ENCODE results near the gene OSBPL8. TPM values are rescaled to one million over a fixed set of nuclear protein-coding genes. Genes with fewer than 3 reads are reported as not detected.

The OSBPL8 gene
- total RNA-seq, 1 experiment from 2014 or later = 81.7 TPM

DNA sequence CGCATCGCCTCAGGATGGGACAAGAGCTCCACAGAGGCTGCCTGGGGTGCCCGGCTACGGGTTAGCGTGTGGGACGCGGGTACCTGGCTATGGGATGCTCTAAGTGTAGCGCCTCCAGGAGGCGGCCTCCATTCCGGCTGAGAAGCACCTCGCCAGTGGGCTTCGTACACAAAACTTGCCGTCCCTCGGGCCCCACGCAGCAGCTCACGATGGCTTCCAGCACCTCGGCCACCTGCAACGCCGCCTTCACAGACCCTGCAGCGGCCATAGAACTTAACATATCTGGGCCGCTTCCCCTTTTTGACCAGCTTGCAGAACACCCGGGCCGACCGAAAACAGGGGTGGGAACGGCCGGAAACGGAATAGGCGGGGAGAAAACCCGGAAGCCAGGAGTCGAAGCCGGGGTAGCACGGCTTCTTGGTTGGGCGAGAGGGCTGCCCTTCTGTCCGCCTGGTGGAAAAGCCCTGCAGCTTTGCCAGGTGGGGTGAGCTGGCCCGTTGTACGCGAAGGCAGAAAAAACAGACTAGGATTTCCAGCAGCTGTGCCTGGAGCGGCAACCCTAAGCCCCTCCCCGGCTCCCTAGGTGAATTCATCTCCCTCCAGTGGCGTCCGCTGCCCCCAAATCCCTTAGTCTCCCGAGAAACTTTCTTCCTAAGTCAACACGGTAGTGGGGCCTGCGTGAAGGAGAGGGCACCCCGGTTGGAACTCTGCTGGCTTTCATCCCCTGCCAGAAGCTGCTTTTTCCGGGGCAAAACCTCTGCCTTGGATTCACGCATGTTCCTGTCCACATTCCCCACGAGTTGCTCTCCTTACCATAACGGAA lies 211.3 kb downstream of the OSBPL8 start, which contains the start of gene BBS10 (continued):
- TF ChIP-seq, protein P1, sequence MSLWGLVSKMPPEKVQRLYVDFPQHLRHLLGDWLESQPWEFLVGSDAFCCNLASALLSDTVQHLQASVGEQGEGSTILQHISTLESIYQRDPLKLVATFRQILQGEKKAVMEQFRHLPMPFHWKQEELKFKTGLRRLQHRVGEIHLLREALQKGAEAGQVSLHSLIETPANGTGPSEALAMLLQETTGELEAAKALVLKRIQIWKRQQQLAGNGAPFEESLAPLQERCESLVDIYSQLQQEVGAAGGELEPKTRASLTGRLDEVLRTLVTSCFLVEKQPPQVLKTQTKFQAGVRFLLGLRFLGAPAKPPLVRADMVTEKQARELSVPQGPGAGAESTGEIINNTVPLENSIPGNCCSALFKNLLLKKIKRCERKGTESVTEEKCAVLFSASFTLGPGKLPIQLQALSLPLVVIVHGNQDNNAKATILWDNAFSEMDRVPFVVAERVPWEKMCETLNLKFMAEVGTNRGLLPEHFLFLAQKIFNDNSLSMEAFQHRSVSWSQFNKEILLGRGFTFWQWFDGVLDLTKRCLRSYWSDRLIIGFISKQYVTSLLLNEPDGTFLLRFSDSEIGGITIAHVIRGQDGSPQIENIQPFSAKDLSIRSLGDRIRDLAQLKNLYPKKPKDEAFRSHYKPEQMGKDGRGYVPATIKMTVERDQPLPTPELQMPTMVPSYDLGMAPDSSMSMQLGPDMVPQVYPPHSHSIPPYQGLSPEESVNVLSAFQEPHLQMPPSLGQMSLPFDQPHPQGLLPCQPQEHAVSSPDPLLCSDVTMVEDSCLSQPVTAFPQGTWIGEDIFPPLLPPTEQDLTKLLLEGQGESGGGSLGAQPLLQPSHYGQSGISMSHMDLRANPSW (CRISPR knock-in tag; conservative IDR thresholded peaks at IDR 0.05; ENCODE audit: low read depth) = no peak
- TF ChIP-seq MYBL2 (CRISPR knock-in tag; IDR thresholded peaks at IDR 0.05) (no peak), EMX1 (CRISPR knock-in tag; IDR thresholded peaks at IDR 0.05) (no peak), ZNF121 (CRISPR knock-in tag; IDR thresholded peaks at IDR 0.05) (no peak; the same call in 1 of the 2 replicates), ELF4 (CRISPR knock-in tag; IDR thresholded peaks at IDR 0.05; ENCODE audit: low read depth) (no peak), RORB (CRISPR knock-in tag; IDR thresholded peaks at IDR 0.05) (no peak), CREM (CRISPR knock-in tag; IDR thresholded peaks at IDR 0.05) (no peak)
- TF ChIP-seq, protein P2, sequence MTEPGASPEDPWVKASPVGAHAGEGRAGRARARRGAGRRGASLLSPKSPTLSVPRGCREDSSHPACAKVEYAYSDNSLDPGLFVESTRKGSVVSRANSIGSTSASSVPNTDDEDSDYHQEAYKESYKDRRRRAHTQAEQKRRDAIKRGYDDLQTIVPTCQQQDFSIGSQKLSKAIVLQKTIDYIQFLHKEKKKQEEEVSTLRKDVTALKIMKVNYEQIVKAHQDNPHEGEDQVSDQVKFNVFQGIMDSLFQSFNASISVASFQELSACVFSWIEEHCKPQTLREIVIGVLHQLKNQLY (CRISPR knock-in tag; IDR thresholded peaks at IDR 0.05) = no peak
- TF ChIP-seq, protein P3, sequence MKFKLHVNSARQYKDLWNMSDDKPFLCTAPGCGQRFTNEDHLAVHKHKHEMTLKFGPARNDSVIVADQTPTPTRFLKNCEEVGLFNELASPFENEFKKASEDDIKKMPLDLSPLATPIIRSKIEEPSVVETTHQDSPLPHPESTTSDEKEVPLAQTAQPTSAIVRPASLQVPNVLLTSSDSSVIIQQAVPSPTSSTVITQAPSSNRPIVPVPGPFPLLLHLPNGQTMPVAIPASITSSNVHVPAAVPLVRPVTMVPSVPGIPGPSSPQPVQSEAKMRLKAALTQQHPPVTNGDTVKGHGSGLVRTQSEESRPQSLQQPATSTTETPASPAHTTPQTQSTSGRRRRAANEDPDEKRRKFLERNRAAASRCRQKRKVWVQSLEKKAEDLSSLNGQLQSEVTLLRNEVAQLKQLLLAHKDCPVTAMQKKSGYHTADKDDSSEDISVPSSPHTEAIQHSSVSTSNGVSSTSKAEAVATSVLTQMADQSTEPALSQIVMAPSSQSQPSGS (CRISPR knock-in tag; IDR thresholded peaks at IDR 0.05; ENCODE audit: borderline replicate concordance, low read depth) = no peak

DNA sequence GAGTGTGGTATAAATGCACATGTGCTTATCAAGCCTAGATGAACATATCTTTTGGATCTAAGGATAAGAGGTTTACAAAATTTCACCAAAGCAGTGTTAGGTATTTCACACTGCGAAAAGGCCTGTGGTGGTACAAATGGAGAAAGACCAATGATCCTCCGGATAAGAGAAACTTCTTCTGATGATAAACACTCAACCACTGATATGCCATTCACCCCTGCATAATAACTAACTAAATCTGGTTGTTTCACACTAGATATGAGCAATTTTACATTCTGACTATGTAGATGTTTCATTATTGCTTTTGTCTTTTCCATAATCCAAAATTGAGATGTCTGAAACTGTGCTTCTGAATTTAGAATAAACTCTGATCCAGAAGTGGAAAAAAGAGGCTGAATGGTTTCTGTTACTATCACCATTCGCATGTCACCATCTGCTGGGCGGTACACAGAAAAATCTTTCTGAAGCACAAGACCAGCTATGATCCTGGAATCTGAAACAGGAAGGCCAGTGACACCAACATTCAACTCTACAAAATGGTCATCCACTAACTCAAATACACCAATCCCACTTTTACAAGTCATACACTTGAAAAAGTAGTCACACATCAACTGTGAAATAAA lies 212.7 kb downstream of the OSBPL8 start:
- POLR2A ChIA-PET = no interaction called here
- H3K9me3 Mint-ChIP-seq = no peaks in the 10 kb centered on the region
- no peak for ATAC-seq
- peak overlapping the region; percentile 89 for H3K4me3 Mint-ChIP-seq
- H3K27me3 Mint-ChIP-seq (ENCODE audit: low read depth) = no peaks in the 10 kb centered on the region
- no peak for DNase-seq (ENCODE audit: low spot score)
- TF ChIP-seq MYBL2 (CRISPR knock-in tag; IDR thresholded peaks at IDR 0.05) = no peak
- no peak for TF ChIP-seq ZNF219 (CRISPR knock-in tag; IDR thresholded peaks at IDR 0.05; ENCODE audit: borderline replicate concordance)
- TF ChIP-seq JUN (CRISPR knock-in tag; IDR thresholded peaks at IDR 0.05) = no peak
- no peak for TF ChIP-seq ATF1 (CRISPR knock-in tag; IDR thresholded peaks at IDR 0.05)
- TF ChIP-seq TCF7 (CRISPR knock-in tag; IDR thresholded peaks at IDR 0.05; ENCODE audit: low read depth) = no peak
- TF ChIP-seq ZNF423 (CRISPR knock-in tag; IDR thresholded peaks at IDR 0.05) = no peak
- TF ChIP-seq ZNF396 (CRISPR knock-in tag; IDR thresholded peaks at IDR 0.05; ENCODE audit: borderline replicate concordance) = no peak
- TF ChIP-seq FOXK1 (CRISPR knock-in tag; IDR thresholded peaks at IDR 0.05) = no peak
- TF ChIP-seq KAT7 (CRISPR knock-in tag; IDR thresholded peaks at IDR 0.05; ENCODE audit: borderline replicate concordance) = no peak
- TF ChIP-seq, protein P4, sequence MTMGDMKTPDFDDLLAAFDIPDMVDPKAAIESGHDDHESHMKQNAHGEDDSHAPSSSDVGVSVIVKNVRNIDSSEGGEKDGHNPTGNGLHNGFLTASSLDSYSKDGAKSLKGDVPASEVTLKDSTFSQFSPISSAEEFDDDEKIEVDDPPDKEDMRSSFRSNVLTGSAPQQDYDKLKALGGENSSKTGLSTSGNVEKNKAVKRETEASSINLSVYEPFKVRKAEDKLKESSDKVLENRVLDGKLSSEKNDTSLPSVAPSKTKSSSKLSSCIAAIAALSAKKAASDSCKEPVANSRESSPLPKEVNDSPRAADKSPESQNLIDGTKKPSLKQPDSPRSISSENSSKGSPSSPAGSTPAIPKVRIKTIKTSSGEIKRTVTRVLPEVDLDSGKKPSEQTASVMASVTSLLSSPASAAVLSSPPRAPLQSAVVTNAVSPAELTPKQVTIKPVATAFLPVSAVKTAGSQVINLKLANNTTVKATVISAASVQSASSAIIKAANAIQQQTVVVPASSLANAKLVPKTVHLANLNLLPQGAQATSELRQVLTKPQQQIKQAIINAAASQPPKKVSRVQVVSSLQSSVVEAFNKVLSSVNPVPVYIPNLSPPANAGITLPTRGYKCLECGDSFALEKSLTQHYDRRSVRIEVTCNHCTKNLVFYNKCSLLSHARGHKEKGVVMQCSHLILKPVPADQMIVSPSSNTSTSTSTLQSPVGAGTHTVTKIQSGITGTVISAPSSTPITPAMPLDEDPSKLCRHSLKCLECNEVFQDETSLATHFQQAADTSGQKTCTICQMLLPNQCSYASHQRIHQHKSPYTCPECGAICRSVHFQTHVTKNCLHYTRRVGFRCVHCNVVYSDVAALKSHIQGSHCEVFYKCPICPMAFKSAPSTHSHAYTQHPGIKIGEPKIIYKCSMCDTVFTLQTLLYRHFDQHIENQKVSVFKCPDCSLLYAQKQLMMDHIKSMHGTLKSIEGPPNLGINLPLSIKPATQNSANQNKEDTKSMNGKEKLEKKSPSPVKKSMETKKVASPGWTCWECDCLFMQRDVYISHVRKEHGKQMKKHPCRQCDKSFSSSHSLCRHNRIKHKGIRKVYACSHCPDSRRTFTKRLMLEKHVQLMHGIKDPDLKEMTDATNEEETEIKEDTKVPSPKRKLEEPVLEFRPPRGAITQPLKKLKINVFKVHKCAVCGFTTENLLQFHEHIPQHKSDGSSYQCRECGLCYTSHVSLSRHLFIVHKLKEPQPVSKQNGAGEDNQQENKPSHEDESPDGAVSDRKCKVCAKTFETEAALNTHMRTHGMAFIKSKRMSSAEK (CRISPR knock-in tag; IDR thresholded peaks at IDR 0.05; ENCODE audit: borderline replicate concordance) = no peak
- no peak for TF ChIP-seq ZNF671 (CRISPR knock-in tag; IDR thresholded peaks at IDR 0.05)
- TF ChIP-seq NR1H2 (CRISPR knock-in tag; IDR thresholded peaks at IDR 0.05) = no peak
- TF ChIP-seq, protein P5, sequence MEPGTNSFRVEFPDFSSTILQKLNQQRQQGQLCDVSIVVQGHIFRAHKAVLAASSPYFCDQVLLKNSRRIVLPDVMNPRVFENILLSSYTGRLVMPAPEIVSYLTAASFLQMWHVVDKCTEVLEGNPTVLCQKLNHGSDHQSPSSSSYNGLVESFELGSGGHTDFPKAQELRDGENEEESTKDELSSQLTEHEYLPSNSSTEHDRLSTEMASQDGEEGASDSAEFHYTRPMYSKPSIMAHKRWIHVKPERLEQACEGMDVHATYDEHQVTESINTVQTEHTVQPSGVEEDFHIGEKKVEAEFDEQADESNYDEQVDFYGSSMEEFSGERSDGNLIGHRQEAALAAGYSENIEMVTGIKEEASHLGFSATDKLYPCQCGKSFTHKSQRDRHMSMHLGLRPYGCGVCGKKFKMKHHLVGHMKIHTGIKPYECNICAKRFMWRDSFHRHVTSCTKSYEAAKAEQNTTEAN (CRISPR knock-in tag; IDR thresholded peaks at IDR 0.05) = no peak
- no peaks in the 10 kb centered on the region for H3K36me3 Mint-ChIP-seq
- CTCF ChIA-PET = interaction anchor here (0.6 to 1.8 kb wide), 5 partner anchors 34 to 724 kb away, joined by 3 to 5 read pairs (median 3); no protein-coding TSS in a partner anchor
- H3K4me1 Mint-ChIP-seq = peaks cover 18% of the 10 kb centered on the region
- H3K27ac Mint-ChIP-seq = 0 out of 2 replicates have a peak overlapping the region, but pooled peaks have one; percentile 65

Data from WTC11 (cell line).